ENCODE results near the gene POMGNT2. TPM values are rescaled to one million over a fixed set of nuclear protein-coding genes. Genes with fewer than 3 reads are reported as not detected.

Gene POMGNT2
- total RNA-seq = 1 to 10 TPM; 5.8 to 6.6 TPM
- 1 to 10 TPM; 6.4 to 6.5 TPM for polyA plus RNA-seq

DNA sequence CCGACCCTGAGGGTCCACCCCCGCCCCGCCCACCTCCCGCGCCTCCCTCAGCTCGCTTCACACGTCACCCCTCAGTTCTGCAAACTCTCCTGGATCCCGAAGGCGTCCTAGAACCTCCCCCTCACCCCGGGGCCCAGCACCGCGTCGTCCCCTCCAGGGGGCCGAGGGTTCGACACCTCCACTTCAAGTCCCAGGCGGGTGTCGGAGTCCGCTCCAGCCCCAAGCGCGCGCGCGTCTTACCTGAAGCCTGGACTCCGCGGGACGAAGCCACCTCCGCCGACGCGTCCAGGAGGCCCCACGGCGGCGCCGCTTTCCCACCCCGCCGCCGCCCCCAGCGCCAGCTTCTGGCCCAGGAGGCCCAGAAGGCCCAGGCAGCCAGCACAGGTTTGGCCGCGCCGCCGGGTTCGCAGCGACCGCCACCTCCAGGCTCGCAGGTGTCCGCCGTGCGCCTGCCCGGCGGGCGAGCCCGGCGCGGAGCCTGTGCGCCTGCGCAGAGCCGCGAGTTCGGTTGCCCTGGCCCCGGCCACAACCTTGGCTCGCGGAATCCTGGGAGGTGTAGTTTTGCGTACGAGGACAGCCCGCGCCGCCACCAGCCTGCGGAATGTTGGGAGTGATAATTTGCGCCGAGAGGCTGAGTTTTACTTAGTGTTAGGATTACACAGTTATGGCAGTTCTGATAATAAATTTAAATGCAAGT, at the start of gene POMGNT2:
POMGNT2 (minus strand) TSS at position 484 of the 697 bp plus-strand sequence. CDS start 24,648 bp downstream, outside the sequence.
- Histone ChIP-seq H3K27me3 (ENCODE audit: control insufficient read depth in 4 of 4, insufficient read depth in 4 of 4, low read length in 3 of 4) (no peaks in the 10 kb centered on the region), H3K4me1 (ENCODE audit: control insufficient read depth in 4 of 4, insufficient read depth in 4 of 4, low read length in 3 of 4) (peaks cover 2 to 19% (median 4%) of the 10 kb centered on the region in 4 donors), H3K36me3 (ENCODE audit: control insufficient read depth in 4 of 4, insufficient read depth in 3 of 4, low read depth in 1 of 4, low read length in 3 of 4) (no peaks in the 10 kb centered on the region), H3K27ac (ENCODE audit: low read depth in 1 of 2, low read length in 2 of 2) (peak within 1 kb of the TSS in 1 of 2 donors; percentile 36), H3K4me3 (ENCODE audit: low read depth in 1 of 3, low read length in 3 of 3) (peak within 1 kb of the TSS; percentile 53 to 87 (median 61)), H3K9me3 (ENCODE audit: control insufficient read depth in 4 of 4, low read length in 3 of 4) (no peaks in the 10 kb centered on the region), H3K9ac (ENCODE audit: low read depth in 1 of 2, low read length in 2 of 2) (no peak within 1 kb of the TSS)
- 1% methylated on average over 71 of the region's 71 CpGs for WGBS
- peak; percentile 88 for DNase-seq (ENCODE audit: low spot score)
- TF ChIP-seq RAD21 (IDR thresholded peaks at IDR 0.05) (peak in 1 of 2 donors; percentile 9), JUND (IDR thresholded peaks at IDR 0.05) (no peak), HNF4A (conservative IDR thresholded peaks at IDR 0.05) (no peak), RXRA (IDR thresholded peaks at IDR 0.05) (no peak), NR2F2 (IDR thresholded peaks at IDR 0.05) (no peak), FOXA2 (IDR thresholded peaks at IDR 0.05) (no peak), TAF1 (conservative IDR thresholded peaks at IDR 0.05) (no peak), FOXA1 (IDR thresholded peaks at IDR 0.05) (no peak), YY1 (IDR thresholded peaks at IDR 0.05) (peak; percentile 69)
- TF ChIP-seq, protein P1, sequence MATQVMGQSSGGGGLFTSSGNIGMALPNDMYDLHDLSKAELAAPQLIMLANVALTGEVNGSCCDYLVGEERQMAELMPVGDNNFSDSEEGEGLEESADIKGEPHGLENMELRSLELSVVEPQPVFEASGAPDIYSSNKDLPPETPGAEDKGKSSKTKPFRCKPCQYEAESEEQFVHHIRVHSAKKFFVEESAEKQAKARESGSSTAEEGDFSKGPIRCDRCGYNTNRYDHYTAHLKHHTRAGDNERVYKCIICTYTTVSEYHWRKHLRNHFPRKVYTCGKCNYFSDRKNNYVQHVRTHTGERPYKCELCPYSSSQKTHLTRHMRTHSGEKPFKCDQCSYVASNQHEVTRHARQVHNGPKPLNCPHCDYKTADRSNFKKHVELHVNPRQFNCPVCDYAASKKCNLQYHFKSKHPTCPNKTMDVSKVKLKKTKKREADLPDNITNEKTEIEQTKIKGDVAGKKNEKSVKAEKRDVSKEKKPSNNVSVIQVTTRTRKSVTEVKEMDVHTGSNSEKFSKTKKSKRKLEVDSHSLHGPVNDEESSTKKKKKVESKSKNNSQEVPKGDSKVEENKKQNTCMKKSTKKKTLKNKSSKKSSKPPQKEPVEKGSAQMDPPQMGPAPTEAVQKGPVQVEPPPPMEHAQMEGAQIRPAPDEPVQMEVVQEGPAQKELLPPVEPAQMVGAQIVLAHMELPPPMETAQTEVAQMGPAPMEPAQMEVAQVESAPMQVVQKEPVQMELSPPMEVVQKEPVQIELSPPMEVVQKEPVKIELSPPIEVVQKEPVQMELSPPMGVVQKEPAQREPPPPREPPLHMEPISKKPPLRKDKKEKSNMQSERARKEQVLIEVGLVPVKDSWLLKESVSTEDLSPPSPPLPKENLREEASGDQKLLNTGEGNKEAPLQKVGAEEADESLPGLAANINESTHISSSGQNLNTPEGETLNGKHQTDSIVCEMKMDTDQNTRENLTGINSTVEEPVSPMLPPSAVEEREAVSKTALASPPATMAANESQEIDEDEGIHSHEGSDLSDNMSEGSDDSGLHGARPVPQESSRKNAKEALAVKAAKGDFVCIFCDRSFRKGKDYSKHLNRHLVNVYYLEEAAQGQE (IDR thresholded peaks at IDR 0.05) = no peak
- TF ChIP-seq, protein P2, sequence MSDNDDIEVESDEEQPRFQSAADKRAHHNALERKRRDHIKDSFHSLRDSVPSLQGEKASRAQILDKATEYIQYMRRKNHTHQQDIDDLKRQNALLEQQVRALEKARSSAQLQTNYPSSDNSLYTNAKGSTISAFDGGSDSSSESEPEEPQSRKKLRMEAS (IDR thresholded peaks at IDR 0.05) = no peak
- TF ChIP-seq, protein P3, sequence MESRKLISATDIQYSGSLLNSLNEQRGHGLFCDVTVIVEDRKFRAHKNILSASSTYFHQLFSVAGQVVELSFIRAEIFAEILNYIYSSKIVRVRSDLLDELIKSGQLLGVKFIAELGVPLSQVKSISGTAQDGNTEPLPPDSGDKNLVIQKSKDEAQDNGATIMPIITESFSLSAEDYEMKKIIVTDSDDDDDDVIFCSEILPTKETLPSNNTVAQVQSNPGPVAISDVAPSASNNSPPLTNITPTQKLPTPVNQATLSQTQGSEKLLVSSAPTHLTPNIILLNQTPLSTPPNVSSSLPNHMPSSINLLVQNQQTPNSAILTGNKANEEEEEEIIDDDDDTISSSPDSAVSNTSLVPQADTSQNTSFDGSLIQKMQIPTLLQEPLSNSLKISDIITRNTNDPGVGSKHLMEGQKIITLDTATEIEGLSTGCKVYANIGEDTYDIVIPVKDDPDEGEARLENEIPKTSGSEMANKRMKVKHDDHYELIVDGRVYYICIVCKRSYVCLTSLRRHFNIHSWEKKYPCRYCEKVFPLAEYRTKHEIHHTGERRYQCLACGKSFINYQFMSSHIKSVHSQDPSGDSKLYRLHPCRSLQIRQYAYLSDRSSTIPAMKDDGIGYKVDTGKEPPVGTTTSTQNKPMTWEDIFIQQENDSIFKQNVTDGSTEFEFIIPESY (IDR thresholded peaks at IDR 0.05) = no peak
- TF ChIP-seq, protein P4, sequence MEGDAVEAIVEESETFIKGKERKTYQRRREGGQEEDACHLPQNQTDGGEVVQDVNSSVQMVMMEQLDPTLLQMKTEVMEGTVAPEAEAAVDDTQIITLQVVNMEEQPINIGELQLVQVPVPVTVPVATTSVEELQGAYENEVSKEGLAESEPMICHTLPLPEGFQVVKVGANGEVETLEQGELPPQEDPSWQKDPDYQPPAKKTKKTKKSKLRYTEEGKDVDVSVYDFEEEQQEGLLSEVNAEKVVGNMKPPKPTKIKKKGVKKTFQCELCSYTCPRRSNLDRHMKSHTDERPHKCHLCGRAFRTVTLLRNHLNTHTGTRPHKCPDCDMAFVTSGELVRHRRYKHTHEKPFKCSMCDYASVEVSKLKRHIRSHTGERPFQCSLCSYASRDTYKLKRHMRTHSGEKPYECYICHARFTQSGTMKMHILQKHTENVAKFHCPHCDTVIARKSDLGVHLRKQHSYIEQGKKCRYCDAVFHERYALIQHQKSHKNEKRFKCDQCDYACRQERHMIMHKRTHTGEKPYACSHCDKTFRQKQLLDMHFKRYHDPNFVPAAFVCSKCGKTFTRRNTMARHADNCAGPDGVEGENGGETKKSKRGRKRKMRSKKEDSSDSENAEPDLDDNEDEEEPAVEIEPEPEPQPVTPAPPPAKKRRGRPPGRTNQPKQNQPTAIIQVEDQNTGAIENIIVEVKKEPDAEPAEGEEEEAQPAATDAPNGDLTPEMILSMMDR (IDR thresholded peaks at IDR 0.05; ENCODE audit: low read depth, low read length, missing input control) = no peak

DNA sequence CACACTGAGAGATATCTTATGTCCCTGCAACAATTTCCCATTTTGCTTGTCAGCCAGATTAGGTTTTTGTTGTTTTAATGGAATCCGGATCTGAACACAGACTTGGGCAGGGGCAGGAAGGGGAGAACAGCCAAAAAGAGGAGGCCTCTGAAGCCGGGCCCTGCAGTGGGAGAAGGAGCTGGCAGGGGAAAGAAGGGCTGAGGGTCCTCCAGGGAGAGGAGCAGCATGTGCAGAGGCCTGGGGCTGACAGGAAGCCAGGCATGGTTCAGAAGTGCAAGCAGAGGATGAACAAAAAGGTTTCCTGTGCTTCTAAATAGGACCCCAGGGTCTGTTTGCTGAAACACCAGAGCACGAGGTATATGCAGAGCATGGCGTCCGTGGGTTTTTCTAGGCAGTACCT, 49.1 kb upstream of the POMGNT2 start:
- Histone ChIP-seq H3K4me3 (ENCODE audit: low read depth in 1 of 3, low read length in 3 of 3) (no peak overlapping the region), H3K36me3 (ENCODE audit: control insufficient read depth in 4 of 4, insufficient read depth in 3 of 4, low read depth in 1 of 4, low read length in 3 of 4) (no peaks in the 10 kb centered on the region)
- WGBS = 88% methylated on average over 5 of the region's 5 CpGs

More for the DNA sequence above, 49.1 kb upstream of the POMGNT2 start:
- no peak overlapping the region for H3K9ac ChIP-seq (ENCODE audit: low read depth in 1 of 2, low read length in 2 of 2)
- DNase-seq (ENCODE audit: low spot score) = no peak
- no peak overlapping the region for H3K27ac ChIP-seq (ENCODE audit: low read depth in 1 of 2, low read length in 2 of 2)
- no peaks in the 10 kb centered on the region for H3K9me3 ChIP-seq (ENCODE audit: control insufficient read depth in 4 of 4, low read length in 3 of 4)
- no peaks in the 10 kb centered on the region for H3K27me3 ChIP-seq (ENCODE audit: control insufficient read depth in 4 of 4, insufficient read depth in 4 of 4, low read length in 3 of 4)
- no peak for TF ChIP-seq YY1 (IDR thresholded peaks at IDR 0.05)
- no peak for TF ChIP-seq JUND (IDR thresholded peaks at IDR 0.05)
- TF ChIP-seq, protein P5, sequence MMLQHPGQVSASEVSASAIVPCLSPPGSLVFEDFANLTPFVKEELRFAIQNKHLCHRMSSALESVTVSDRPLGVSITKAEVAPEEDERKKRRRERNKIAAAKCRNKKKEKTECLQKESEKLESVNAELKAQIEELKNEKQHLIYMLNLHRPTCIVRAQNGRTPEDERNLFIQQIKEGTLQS (IDR thresholded peaks at IDR 0.05) = no peak
- TF ChIP-seq EGR1 (IDR thresholded peaks at IDR 0.05; ENCODE audit: low read depth in 2 of 2) = no peak
- no peak for TF ChIP-seq GABPA (IDR thresholded peaks at IDR 0.05 in 1 of 2, conservative IDR thresholded peaks at IDR 0.05 in 1 of 2)
- no peak for TF ChIP-seq TAF1 (conservative IDR thresholded peaks at IDR 0.05)
- TF ChIP-seq, protein P2 (IDR thresholded peaks at IDR 0.05) = no peak
- no peaks in the 10 kb centered on the region for H3K4me1 ChIP-seq (ENCODE audit: control insufficient read depth in 4 of 4, insufficient read depth in 4 of 4, low read length in 3 of 4)

Measured in liver (tissue), 9 donors.